Measurements from ENCODE around the gene PPP1R37. TPM values are rescaled to one million over a fixed set of nuclear protein-coding genes. Genes with fewer than 3 reads are reported as not detected.
A peak's percentile ranks its signal among the peaks of the same experiment; 100 is the strongest.

The PPP1R37 gene
- total and polyA plus RNA-seq, 2 of the 13 experiments (the other 11 are each of a cell fraction or from before 2014, with no cell fraction given) = 9.0 to 14.3 TPM

GRCh38 chr19:45117671-45118070 is 24.7 kb downstream of the PPP1R37 start:
- in situ Hi-C loops (cut with HindIII; ENCODE audit: extremely low pct_ligation_motif_present, low pct_unique_long_range_greater_than_20kb) = no loop called here
- Histone ChIP-seq H3K4me2 (ENCODE audit: low read depth, low read length) (no peak overlapping the region), H3K4me1 (ENCODE audit: insufficient read depth, low read length) (peaks cover 27% of the 10 kb centered on the region), H3K36me3 (replicated peaks in 1 of 2; ENCODE audit: control insufficient read depth in 1 of 2, insufficient read depth in 2 of 2, low read length in 2 of 2) (peaks cover 0 to 2% of the 10 kb centered on the region in 2 experiments; a peak in 2 of 5 replicates), H3K27me3 (ENCODE audit: control insufficient read depth in 1 of 2, insufficient read depth in 2 of 2, low read length in 2 of 2) (no peaks in the 10 kb centered on the region), H3K27ac (ENCODE audit: extremely low read length, insufficient read depth, low read length) (no peak overlapping the region), H2AFZ (ENCODE audit: low read length) (no peak overlapping the region), H3K9me3 (ENCODE audit: low read length) (no peaks in the 10 kb centered on the region), H3K9ac (ENCODE audit: insufficient read depth, low read depth, low read length) (no peak overlapping the region), H4K20me1 (ENCODE audit: insufficient read depth, low read length) (peaks cover 19% of the 10 kb centered on the region), H3K79me2 (ENCODE audit: insufficient read depth, low read length) (peaks cover 73% of the 10 kb centered on the region), H3K4me3 (replicated peaks in 1 of 3; ENCODE audit: insufficient read depth in 1 of 3, low read depth in 2 of 3, low read length in 3 of 3) (no peak overlapping the region)
- FAIRE-seq (no peak), DNase-seq (ENCODE audit: low spot score) (no peak), ATAC-seq (no peak)
- POLR2A ChIA-PET = interaction anchor here (1.1 kb wide), 1 partner anchor 19 kb away, joined by 3 read pairs; no protein-coding TSS in a partner anchor
- TF ChIP-seq ZNF660 (CRISPR knock-in tag; IDR thresholded peaks at IDR 0.05; ENCODE audit: borderline replicate concordance, low read depth) (no peak), ATF1 (CRISPR knock-in tag; IDR thresholded peaks at IDR 0.05) (no peak), TFAP4 (IDR thresholded peaks at IDR 0.05; ENCODE audit: borderline replicate concordance, low read depth) (peak; percentile 52; the same call in 1 of the 2 replicates), ZBTB33 (CRISPR knock-in tag; IDR thresholded peaks at IDR 0.05) (peak; percentile 45; the same call in 1 of the 2 replicates)
- CTCF ChIA-PET (ENCODE audit: low intra/inter-chr PET ratio, low total read pairs) = no interaction called here
- no TSS peak for BruUV-seq (replicated peaks)
- intact Hi-C loops (cut with micrococcal nuclease; ENCODE audit: unreplicated experiment) = no loop called here
- no CpG with 5 or more reads among the region's 12 CpGs for WGBS (ENCODE audit: low lambda C conversion rate)

- FAIRE-seq = no peak
- Histone ChIP-seq H3K9me3 (ENCODE audit: low read length) (no peaks in the 10 kb centered on the region), H3K36me3 (replicated peaks in 1 of 2; ENCODE audit: control insufficient read depth in 1 of 2, insufficient read depth in 2 of 2, low read length in 2 of 2) (peaks cover under 1 to 2% of the 10 kb centered on the region in 2 experiments; a peak in 3 of 5 replicates), H3K27me3 (ENCODE audit: control insufficient read depth in 1 of 2, insufficient read depth in 2 of 2, low read length in 2 of 2) (no peaks in the 10 kb centered on the region), H3K27ac (ENCODE audit: extremely low read length, insufficient read depth, low read length) (no peak overlapping the region), H4K20me1 (ENCODE audit: insufficient read depth, low read length) (peaks cover 15% of the 10 kb centered on the region), H2AFZ (ENCODE audit: low read length) (no peak overlapping the region), H3K79me2 (ENCODE audit: insufficient read depth, low read length) (peaks cover 71% of the 10 kb centered on the region), H3K9ac (ENCODE audit: insufficient read depth, low read depth, low read length) (no peak overlapping the region), H3K4me1 (ENCODE audit: insufficient read depth, low read length) (peaks cover 23% of the 10 kb centered on the region), H3K4me2 (ENCODE audit: low read depth, low read length) (no peak overlapping the region), H3K4me3 (replicated peaks in 1 of 3; ENCODE audit: insufficient read depth in 1 of 3, low read depth in 2 of 3, low read length in 3 of 3) (no peak overlapping the region)
- no peak for DNase-seq (ENCODE audit: low spot score)
- ChIA-PET POLR2A (interaction anchor here (1.1 kb wide), 1 partner anchor 19 kb away, joined by 3 read pairs; no protein-coding TSS in a partner anchor), CTCF (ENCODE audit: low intra/inter-chr PET ratio, low total read pairs) (no interaction called here)
- in situ Hi-C loops (cut with HindIII; ENCODE audit: extremely low pct_ligation_motif_present, low pct_unique_long_range_greater_than_20kb) (no loop called here), intact Hi-C loops (cut with micrococcal nuclease; ENCODE audit: unreplicated experiment) (no loop called here)
- TF ChIP-seq TCF12 (IDR thresholded peaks at IDR 0.05) (no peak), TCF12 (CRISPR knock-in tag; IDR thresholded peaks at IDR 0.05) (no peak), ZNF687 (CRISPR knock-in tag; IDR thresholded peaks at IDR 0.05) (0 out of 2 replicates have a peak, but pooled peaks have one; percentile 17)
- WGBS (ENCODE audit: low lambda C conversion rate) = 92% methylated on average over 5 of the region's 5 CpGs
- no TSS peak for BruUV-seq (replicated peaks)
- no peak; the same call in 2 of the 3 replicates for ATAC-seq
These were observed 25.1 kb downstream of the PPP1R37 start for GRCh38 chr19:45118106-45118505.

Data from HepG2 (cell line).